Upper lobe of right lung (tissue), 1 donor: ENCODE data around the gene C1QA. TPM values are rescaled to one million over a fixed set of nuclear protein-coding genes. Genes with fewer than 3 reads are reported as not detected.

Source experiments
- ATAC-seq: fragments of 200-7000 bp; cut with Tn5 transposase; one replicate; pipeline ENCODE4 v1.9.1; 2020; ENCODE audit warnings: mild to moderate bottlenecking, moderate library complexity
- DNase-seq: peaks from one replicate; pipeline ENCODE4 v3.0.0-alpha.2; 2020
- H3K27ac ChIP-seq: fragments of 200-600 bp; one replicate; pipeline ENCODE4 v1.8.0; 2022
- H3K27me3 ChIP-seq: fragments of 200-600 bp; one replicate; pipeline ENCODE4 v1.8.0; 2022; ENCODE audit warnings: mild to moderate bottlenecking
- H3K36me3 ChIP-seq: fragments of 200-600 bp; one replicate; pipeline ENCODE4 v1.8.0; 2022
- H3K4me1 ChIP-seq: fragments of 200-600 bp; one replicate; pipeline ENCODE4 v1.8.0; 2022
- H3K4me3 ChIP-seq: fragments of 200-600 bp; one replicate; pipeline ENCODE4 v1.8.0; 2022; ENCODE audit warnings: mild to moderate bottlenecking
- H3K9me3 ChIP-seq: fragments of 200-600 bp; one replicate; pipeline ENCODE4 v1.8.0; 2022
- CTCF ChIP-seq: fragments of 200-600 bp; IDR thresholded peaks from one replicate; pipeline ENCODE4 v1.8.0; 2022; ENCODE audit warnings: antibody characterized with exemption
- intact Hi-C: fragments of 100-400 bp; cut with DNase I; formaldehyde crosslinking; loops from one replicate; pipeline ENCODE4 v1.11.0; 2022
- total RNA-seq: library from RNA; stranded (reverse); fragmentation: NEBNext Ultra II Directional; extraction: Animal tissue kit (Norgen Biotek cat#: 25700); gene quantifications from one replicate; pipeline ENCODE4 v1.2.1, GENCODE V29; 2021
- donor health status: DM: no; HTN: yes; CAD: no; lungs with severe emphysema.

Gene C1QA
- total RNA-seq, 1 donor from 2014 or later, result 521 TPM

- Histone ChIP-seq H3K36me3 (no peaks in the 10 kb centered on the region), H3K9me3 (no peaks in the 10 kb centered on the region), H3K4me1 (no peaks in the 10 kb centered on the region), H3K27ac (no peak overlapping the region), H3K27me3 (peaks cover 47% of the 10 kb centered on the region), H3K4me3 (no peak overlapping the region)
- intact Hi-C loops, result no loop called here
- ATAC-seq (no peak), DNase-seq (no peak)
- no peak for TF ChIP-seq CTCF
These were observed 43.3 kb upstream of the C1QA start for GRCh38 chr1:22592919-22593790.

- peaks cover 41% of the 10 kb centered on the region for H3K27me3 ChIP-seq
- DNase-seq (no peak), ATAC-seq (no peak)
- no peak overlapping the region for H3K4me3 ChIP-seq
- TF ChIP-seq CTCF, result no peak
- H3K36me3 ChIP-seq, result no peaks in the 10 kb centered on the region
- H3K4me1 ChIP-seq, result no peaks in the 10 kb centered on the region
- no peak overlapping the region for H3K27ac ChIP-seq
- intact Hi-C loops, result no loop called here
- H3K9me3 ChIP-seq, result no peaks in the 10 kb centered on the region
These were observed 42.0 kb upstream of the C1QA start for GRCh38 chr1:22594396-22594795.

DNA sequence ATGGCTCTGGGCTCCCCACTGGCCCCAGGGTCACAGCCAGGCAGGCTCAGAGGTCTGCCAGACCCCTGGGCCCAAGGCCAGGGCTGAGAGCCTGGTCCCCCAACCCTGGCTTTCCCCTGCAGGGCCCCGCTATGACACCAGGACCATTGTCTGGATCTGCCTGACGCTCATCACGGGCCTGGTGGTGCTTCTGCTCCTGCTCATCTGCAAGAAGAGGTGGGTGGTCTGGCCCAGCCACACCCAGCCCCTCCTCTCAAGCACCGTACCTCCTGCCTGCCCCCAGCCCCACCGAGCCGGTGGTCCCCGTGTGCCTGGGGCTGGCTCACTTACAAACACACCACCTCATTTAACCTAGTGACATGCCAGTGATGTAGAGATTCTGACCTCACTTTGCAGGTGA, 41.3 kb upstream of the C1QA start:
- intact Hi-C loops, result no loop called here
- peaks cover 41% of the 10 kb centered on the region for H3K27me3 ChIP-seq

GRCh38 chr1:22597301-22597965, 39.0 kb upstream of the C1QA start:
- no peak for DNase-seq
- TF ChIP-seq CTCF, result no peak
- intact Hi-C loops, result no loop called here
- no peaks in the 10 kb centered on the region for H3K36me3 ChIP-seq
- ATAC-seq, result no peak
- H3K27ac ChIP-seq, result no peak overlapping the region
- peaks cover 38% of the 10 kb centered on the region for H3K27me3 ChIP-seq
- H3K4me3 ChIP-seq, result no peak overlapping the region
- H3K4me1 ChIP-seq, result no peaks in the 10 kb centered on the region
- H3K9me3 ChIP-seq, result no peaks in the 10 kb centered on the region

More for the DNA sequence above, 41.3 kb upstream of the C1QA start:
- Histone ChIP-seq H3K4me1 (no peaks in the 10 kb centered on the region), H3K27ac (no peak overlapping the region), H3K9me3 (no peaks in the 10 kb centered on the region), H3K4me3 (no peak overlapping the region), H3K36me3 (no peaks in the 10 kb centered on the region)
- ATAC-seq, result no peak
- no peak for DNase-seq
- TF ChIP-seq CTCF, result no peak

- intact Hi-C loops, result no loop called here
- Histone ChIP-seq H3K4me1 (no peaks in the 10 kb centered on the region), H3K9me3 (no peaks in the 10 kb centered on the region), H3K27ac (no peak overlapping the region), H3K27me3 (peaks cover 42% of the 10 kb centered on the region), H3K4me3 (no peak overlapping the region), H3K36me3 (no peaks in the 10 kb centered on the region)
- no peak for DNase-seq
- no peak for ATAC-seq
- TF ChIP-seq CTCF, result no peak
These were observed 38.4 kb upstream of the C1QA start for GRCh38 chr1:22597996-22598395.
